ENCODE measurements around the gene SLC9A9. TPM values are rescaled to one million over a fixed set of nuclear protein-coding genes. Genes with fewer than 3 reads are reported as not detected.

SLC9A9 gene
- total RNA-seq, 1 experiment from 2014 or later = 2.2 TPM

GRCh38 chr3:143421556-143421955 lies 426.7 kb downstream of the SLC9A9 start:
- TF ChIP-seq CTCF (IDR thresholded peaks at IDR 0.05; ENCODE audit: unreplicated experiment) = no peak
- Mint-ChIP-seq H3K27ac (ENCODE audit: low read depth, unreplicated experiment) (no peak overlapping the region), H3K9me3 (ENCODE audit: unreplicated experiment) (no peaks in the 10 kb centered on the region), H3K36me3 (ENCODE audit: insufficient read depth, unreplicated experiment) (no peaks in the 10 kb centered on the region), H3K4me1 (ENCODE audit: insufficient read depth, unreplicated experiment) (no peaks in the 10 kb centered on the region), H3K27me3 (ENCODE audit: insufficient read depth, unreplicated experiment) (no peaks in the 10 kb centered on the region), H3K4me3 (ENCODE audit: unreplicated experiment) (no peak overlapping the region)
- POLR2A ChIA-PET = interaction anchor here (0.9 to 1.2 kb wide), 2 partner anchors 8 to 25 kb away, joined by 3 read pairs; no protein-coding TSS in a partner anchor
- CTCF ChIA-PET = no interaction called here
- intact Hi-C loops (cut with micrococcal nuclease) = no loop called here
- no TSS peak for BruUV-seq (replicated peaks)
- no peak for DNase-seq (ENCODE audit: unreplicated experiment)

GRCh38 chr3:143419611-143420010 lies 428.7 kb downstream of the SLC9A9 start:
- BruUV-seq (replicated peaks) = no TSS peak
- CTCF ChIA-PET = interaction anchor here (1.0 to 1.7 kb wide), 2 partner anchors 14 to 135 kb away, joined by 3 read pairs; no protein-coding TSS in a partner anchor
- Mint-ChIP-seq H3K4me1 (ENCODE audit: insufficient read depth, unreplicated experiment) (no peaks in the 10 kb centered on the region), H3K9me3 (ENCODE audit: unreplicated experiment) (no peaks in the 10 kb centered on the region), H3K27me3 (ENCODE audit: insufficient read depth, unreplicated experiment) (no peaks in the 10 kb centered on the region), H3K4me3 (ENCODE audit: unreplicated experiment) (no peak overlapping the region), H3K36me3 (ENCODE audit: insufficient read depth, unreplicated experiment) (no peaks in the 10 kb centered on the region), H3K27ac (ENCODE audit: low read depth, unreplicated experiment) (no peak overlapping the region)
- no peak for TF ChIP-seq CTCF (IDR thresholded peaks at IDR 0.05; ENCODE audit: unreplicated experiment)
- intact Hi-C loops (cut with micrococcal nuclease) = no loop called here
- POLR2A ChIA-PET = no interaction called here
- DNase-seq (ENCODE audit: unreplicated experiment) = no peak

- no peak overlapping the region for H3K27ac Mint-ChIP-seq (ENCODE audit: low read depth, unreplicated experiment)
- DNase-seq (ENCODE audit: unreplicated experiment) = no peak
- ChIA-PET CTCF (no interaction called here), POLR2A (no interaction called here)
- no peaks in the 10 kb centered on the region for H3K9me3 Mint-ChIP-seq (ENCODE audit: unreplicated experiment)
- H3K4me1 Mint-ChIP-seq (ENCODE audit: insufficient read depth, unreplicated experiment) = no peaks in the 10 kb centered on the region
- intact Hi-C loops (cut with micrococcal nuclease) = no loop called here
- no TSS peak for BruUV-seq (replicated peaks)
- H3K4me3 Mint-ChIP-seq (ENCODE audit: unreplicated experiment) = no peak overlapping the region
- no peak for TF ChIP-seq CTCF (IDR thresholded peaks at IDR 0.05; ENCODE audit: unreplicated experiment)
- H3K36me3 Mint-ChIP-seq (ENCODE audit: insufficient read depth, unreplicated experiment) = no peaks in the 10 kb centered on the region
- H3K27me3 Mint-ChIP-seq (ENCODE audit: insufficient read depth, unreplicated experiment) = no peaks in the 10 kb centered on the region
Observed at GRCh38 chr3:143418391-143418790, 429.9 kb downstream of the SLC9A9 start.

- no peaks in the 10 kb centered on the region for H3K4me1 Mint-ChIP-seq (ENCODE audit: insufficient read depth, unreplicated experiment)
- CTCF ChIA-PET = no interaction called here
- no peaks in the 10 kb centered on the region for H3K36me3 Mint-ChIP-seq (ENCODE audit: insufficient read depth, unreplicated experiment)
- H3K9me3 Mint-ChIP-seq (ENCODE audit: unreplicated experiment) = no peaks in the 10 kb centered on the region
- no TSS peak for BruUV-seq (replicated peaks)
- no peaks in the 10 kb centered on the region for H3K27me3 Mint-ChIP-seq (ENCODE audit: insufficient read depth, unreplicated experiment)
- POLR2A ChIA-PET = no interaction called here
- no peak for DNase-seq (ENCODE audit: unreplicated experiment)
- no peak overlapping the region for H3K27ac Mint-ChIP-seq (ENCODE audit: low read depth, unreplicated experiment)
- H3K4me3 Mint-ChIP-seq (ENCODE audit: unreplicated experiment) = no peak overlapping the region
- no peak for TF ChIP-seq CTCF (IDR thresholded peaks at IDR 0.05; ENCODE audit: unreplicated experiment)
- intact Hi-C loops (cut with micrococcal nuclease) = no loop called here
Observed at GRCh38 chr3:143416229-143416628, 432.0 kb downstream of the SLC9A9 start.

All from MCF 10A (cell line).